WI38 (cell line): ENCODE data around the gene C1QTNF1.

ENCODE experiments used
- H3K4me3 ChIP-seq: 2 replicates; pipeline ENCODE4 v1.5.1; 2011; ENCODE audit warnings: low read depth, mild to moderate bottlenecking, control low read depth, low read length
- CTCF ChIP-seq: IDR thresholded peaks from 2 replicates; pipeline ENCODE4 v1.5.1; 2012; ENCODE audit warnings: low read depth, mild to moderate bottlenecking, control low read depth, low read length

C1QTNF1 gene

GRCh38 chr17:79078476-79079190 is 54.7 kb downstream of the C1QTNF1 start:
- TF ChIP-seq CTCF = no peak
- no peak overlapping the region for H3K4me3 ChIP-seq

GRCh38 chr17:79079421-79080200 is 55.6 kb downstream of the C1QTNF1 start:
- no peak overlapping the region for H3K4me3 ChIP-seq
- TF ChIP-seq CTCF = no peak

- no peak for TF ChIP-seq CTCF
- H3K4me3 ChIP-seq = no peak overlapping the region
Observed at GRCh38 chr17:79080349-79080748, 56.4 kb downstream of the C1QTNF1 start.

GRCh38 chr17:79080761-79081290 is 56.9 kb downstream of the C1QTNF1 start:
- no peak overlapping the region for H3K4me3 ChIP-seq
- no peak for TF ChIP-seq CTCF

GRCh38 chr17:79081571-79082276 is 57.8 kb downstream of the C1QTNF1 start:
- no peak overlapping the region for H3K4me3 ChIP-seq
- TF ChIP-seq CTCF = no peak

- no peak overlapping the region for H3K4me3 ChIP-seq
- TF ChIP-seq CTCF = peak; percentile 89
Observed at GRCh38 chr17:79082311-79083190, 58.6 kb downstream of the C1QTNF1 start.
